Stomach (tissue), 4 donors: ENCODE measurements around the gene THOP1.

Experiments
- POLR2A ChIP-seq, 4 donors: fragments of 450-650 bp; IDR thresholded peaks; one replicate each; pipeline ENCODE4 v1.6.1; 2016; ENCODE audit warnings: antibody characterized with exemption in 4 of 4, control low read depth in 2 of 4, mild to moderate bottlenecking in 1 of 4, moderate library complexity in 1 of 4
- TF ChIP-seq, protein P1 (sequence below), 7 experiments: fragments of 450-650 bp in 4 of 7; fragments of 200-600 bp in 3 of 7; sonication (generic) in 3 of 7; IDR thresholded peaks; one replicate each; pipeline ENCODE4 v1.5.1; 2016 to 2019; ENCODE audit warnings: antibody characterized with exemption in 7 of 7, control low read depth in 2 of 7, mild to moderate bottlenecking in 1 of 7

DNA sequence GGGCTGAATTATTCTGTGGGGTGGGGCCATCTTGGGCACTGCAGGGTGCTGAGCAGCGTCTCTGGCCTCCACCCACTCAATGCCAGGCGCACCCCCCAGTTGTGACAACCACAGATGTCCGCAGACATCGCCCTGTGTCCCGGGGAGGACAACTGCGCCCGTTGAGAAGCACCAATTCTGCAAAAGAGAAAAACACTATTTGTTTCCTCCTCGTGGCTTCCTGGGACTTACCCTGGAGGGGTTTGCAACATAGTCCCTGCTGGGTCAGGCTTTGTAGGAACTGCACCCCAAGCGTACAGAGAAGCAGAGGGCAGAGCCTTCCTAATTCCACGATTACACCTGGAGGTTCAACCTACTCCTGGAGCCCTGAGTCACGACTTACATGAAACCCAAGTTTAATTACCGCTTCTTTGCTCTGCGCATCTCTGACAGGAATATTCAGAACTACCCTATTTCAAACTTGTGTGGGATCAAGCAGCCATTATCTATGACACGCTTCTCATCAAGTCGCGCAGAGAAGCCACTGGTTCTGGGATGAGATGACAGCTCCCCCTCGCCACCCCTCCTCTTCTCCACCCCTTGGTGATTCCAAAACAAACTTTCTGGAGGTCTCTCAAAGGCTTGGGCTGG lies 34.4 kb upstream of the THOP1 start:
- TF ChIP-seq, protein P1, sequence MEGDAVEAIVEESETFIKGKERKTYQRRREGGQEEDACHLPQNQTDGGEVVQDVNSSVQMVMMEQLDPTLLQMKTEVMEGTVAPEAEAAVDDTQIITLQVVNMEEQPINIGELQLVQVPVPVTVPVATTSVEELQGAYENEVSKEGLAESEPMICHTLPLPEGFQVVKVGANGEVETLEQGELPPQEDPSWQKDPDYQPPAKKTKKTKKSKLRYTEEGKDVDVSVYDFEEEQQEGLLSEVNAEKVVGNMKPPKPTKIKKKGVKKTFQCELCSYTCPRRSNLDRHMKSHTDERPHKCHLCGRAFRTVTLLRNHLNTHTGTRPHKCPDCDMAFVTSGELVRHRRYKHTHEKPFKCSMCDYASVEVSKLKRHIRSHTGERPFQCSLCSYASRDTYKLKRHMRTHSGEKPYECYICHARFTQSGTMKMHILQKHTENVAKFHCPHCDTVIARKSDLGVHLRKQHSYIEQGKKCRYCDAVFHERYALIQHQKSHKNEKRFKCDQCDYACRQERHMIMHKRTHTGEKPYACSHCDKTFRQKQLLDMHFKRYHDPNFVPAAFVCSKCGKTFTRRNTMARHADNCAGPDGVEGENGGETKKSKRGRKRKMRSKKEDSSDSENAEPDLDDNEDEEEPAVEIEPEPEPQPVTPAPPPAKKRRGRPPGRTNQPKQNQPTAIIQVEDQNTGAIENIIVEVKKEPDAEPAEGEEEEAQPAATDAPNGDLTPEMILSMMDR (IDR thresholded peaks at IDR 0.05) = no peak
- TF ChIP-seq POLR2A (IDR thresholded peaks at IDR 0.05) = no peak
